ENCODE data around the gene PLAAT1.

DNA sequence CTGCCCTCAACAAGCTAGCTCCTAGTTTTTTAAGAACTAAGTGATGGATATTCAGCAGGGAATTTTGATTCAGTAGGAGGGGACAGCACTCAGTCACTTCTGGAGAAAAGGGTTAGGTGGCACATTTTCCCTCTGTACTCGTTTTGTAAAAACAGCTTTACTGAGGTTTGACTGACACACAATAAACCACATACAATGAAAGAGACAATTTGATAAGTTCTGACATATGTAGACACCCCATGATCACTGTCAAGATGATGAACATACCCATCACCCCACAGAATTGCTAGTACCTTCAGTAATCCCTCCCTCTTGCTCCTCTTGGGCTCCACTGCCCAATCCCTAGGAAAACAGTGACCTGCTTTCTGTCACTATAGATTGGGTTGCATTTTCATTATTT lies 29.0 kb upstream of the PLAAT1 start:
- no peak for TF ChIP-seq EZH2 (IDR thresholded peaks at IDR 0.05; ENCODE audit: borderline replicate concordance, low read depth, low read length, severe bottlenecking)
- TF ChIP-seq, protein P1, sequence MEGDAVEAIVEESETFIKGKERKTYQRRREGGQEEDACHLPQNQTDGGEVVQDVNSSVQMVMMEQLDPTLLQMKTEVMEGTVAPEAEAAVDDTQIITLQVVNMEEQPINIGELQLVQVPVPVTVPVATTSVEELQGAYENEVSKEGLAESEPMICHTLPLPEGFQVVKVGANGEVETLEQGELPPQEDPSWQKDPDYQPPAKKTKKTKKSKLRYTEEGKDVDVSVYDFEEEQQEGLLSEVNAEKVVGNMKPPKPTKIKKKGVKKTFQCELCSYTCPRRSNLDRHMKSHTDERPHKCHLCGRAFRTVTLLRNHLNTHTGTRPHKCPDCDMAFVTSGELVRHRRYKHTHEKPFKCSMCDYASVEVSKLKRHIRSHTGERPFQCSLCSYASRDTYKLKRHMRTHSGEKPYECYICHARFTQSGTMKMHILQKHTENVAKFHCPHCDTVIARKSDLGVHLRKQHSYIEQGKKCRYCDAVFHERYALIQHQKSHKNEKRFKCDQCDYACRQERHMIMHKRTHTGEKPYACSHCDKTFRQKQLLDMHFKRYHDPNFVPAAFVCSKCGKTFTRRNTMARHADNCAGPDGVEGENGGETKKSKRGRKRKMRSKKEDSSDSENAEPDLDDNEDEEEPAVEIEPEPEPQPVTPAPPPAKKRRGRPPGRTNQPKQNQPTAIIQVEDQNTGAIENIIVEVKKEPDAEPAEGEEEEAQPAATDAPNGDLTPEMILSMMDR (IDR thresholded peaks at IDR 0.05; ENCODE audit: borderline replicate concordance, extremely low read depth, low read length, poor library complexity, severe bottlenecking), result no peak

Measured in DND-41 (cell line).